Measurements from ENCODE around the gene RABGAP1L. TPM values are rescaled to one million over a fixed set of nuclear protein-coding genes. Genes with fewer than 3 reads are reported as not detected.

Gene RABGAP1L
- total RNA-seq, 2 donors from 2014 or later, result 51.4 to 124 TPM

DNA sequence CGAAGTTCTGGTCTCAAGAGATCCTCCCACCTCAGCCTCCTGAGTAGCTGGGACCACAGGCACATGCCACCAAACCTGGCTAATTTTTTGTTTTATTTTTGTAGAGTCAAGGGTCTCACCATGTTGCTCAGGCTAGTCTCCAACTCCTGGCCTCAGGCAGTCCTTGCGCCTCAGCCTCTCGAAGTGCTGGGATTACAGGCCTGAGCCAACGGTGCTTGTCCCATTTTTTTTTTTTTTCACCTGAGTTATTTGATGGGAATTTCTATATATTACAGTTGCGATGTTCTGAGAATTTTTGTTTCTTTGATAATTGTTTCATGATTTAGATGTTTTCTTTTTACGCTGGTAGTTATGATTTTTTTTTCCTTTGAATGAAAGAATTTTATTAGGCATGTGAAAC, 2.5 kb downstream of the RABGAP1L start:
- intact Hi-C loops (cut with DNase I), result no loop called here
- Histone ChIP-seq H3K4me3 (no peak overlapping the region), H3K4me1 (peaks cover 16% of the 10 kb centered on the region), H3K27ac (no peak overlapping the region), H3K36me3 (replicated peaks in 1 of 2; ENCODE audit: insufficient read depth in 1 of 2, low read depth in 2 of 2) (no peaks in the 10 kb centered on the region), H3K27me3 (no peaks in the 10 kb centered on the region), H3K9me3 (no peaks in the 10 kb centered on the region)
- ATAC-seq (no peak), DNase-seq (no peak)
- WGBS, 2 donors, result 90 to 96% methylated on average over 6 of the region's 6 CpGs
- no peak for TF ChIP-seq POLR2A (IDR thresholded peaks at IDR 0.05)
- TF ChIP-seq, protein P1, sequence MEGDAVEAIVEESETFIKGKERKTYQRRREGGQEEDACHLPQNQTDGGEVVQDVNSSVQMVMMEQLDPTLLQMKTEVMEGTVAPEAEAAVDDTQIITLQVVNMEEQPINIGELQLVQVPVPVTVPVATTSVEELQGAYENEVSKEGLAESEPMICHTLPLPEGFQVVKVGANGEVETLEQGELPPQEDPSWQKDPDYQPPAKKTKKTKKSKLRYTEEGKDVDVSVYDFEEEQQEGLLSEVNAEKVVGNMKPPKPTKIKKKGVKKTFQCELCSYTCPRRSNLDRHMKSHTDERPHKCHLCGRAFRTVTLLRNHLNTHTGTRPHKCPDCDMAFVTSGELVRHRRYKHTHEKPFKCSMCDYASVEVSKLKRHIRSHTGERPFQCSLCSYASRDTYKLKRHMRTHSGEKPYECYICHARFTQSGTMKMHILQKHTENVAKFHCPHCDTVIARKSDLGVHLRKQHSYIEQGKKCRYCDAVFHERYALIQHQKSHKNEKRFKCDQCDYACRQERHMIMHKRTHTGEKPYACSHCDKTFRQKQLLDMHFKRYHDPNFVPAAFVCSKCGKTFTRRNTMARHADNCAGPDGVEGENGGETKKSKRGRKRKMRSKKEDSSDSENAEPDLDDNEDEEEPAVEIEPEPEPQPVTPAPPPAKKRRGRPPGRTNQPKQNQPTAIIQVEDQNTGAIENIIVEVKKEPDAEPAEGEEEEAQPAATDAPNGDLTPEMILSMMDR (IDR thresholded peaks at IDR 0.05), result no peak

DNA sequence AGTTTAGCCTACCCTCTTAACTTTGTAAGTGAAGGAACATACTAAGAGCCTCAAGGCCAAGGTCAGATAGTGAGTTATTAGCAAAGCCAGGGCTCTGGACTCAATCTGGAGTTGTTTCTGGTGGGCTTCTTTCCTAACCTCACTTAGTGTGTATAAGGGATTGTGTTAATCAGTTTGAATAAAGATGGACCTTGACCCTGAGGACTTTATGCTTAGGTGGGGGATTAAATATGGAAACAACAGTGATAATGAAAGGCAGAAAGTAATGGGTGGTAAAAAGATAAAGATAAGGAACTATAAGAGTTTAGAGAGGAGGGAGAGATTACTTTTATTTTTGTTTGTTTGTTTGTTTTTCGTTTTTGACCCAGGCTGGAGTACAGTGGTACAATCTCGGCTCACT, 5.5 kb downstream of the RABGAP1L start:
- TF ChIP-seq POLR2A (IDR thresholded peaks at IDR 0.05), result no peak
- TF ChIP-seq, protein P1 (IDR thresholded peaks at IDR 0.05), result no peak
- Histone ChIP-seq H3K27me3 (no peaks in the 10 kb centered on the region), H3K36me3 (replicated peaks in 1 of 2; ENCODE audit: insufficient read depth in 1 of 2, low read depth in 2 of 2) (no peaks in the 10 kb centered on the region), H3K4me1 (peaks cover 12% of the 10 kb centered on the region), H3K27ac (no peak overlapping the region), H3K9me3 (no peaks in the 10 kb centered on the region), H3K4me3 (no peak overlapping the region)
- no peak for ATAC-seq
- intact Hi-C loops (cut with DNase I), result no loop called here
- DNase-seq, result no peak
- WGBS, 2 donors, result 74 to 79% methylated on average over 2 of the region's 2 CpGs

DNA sequence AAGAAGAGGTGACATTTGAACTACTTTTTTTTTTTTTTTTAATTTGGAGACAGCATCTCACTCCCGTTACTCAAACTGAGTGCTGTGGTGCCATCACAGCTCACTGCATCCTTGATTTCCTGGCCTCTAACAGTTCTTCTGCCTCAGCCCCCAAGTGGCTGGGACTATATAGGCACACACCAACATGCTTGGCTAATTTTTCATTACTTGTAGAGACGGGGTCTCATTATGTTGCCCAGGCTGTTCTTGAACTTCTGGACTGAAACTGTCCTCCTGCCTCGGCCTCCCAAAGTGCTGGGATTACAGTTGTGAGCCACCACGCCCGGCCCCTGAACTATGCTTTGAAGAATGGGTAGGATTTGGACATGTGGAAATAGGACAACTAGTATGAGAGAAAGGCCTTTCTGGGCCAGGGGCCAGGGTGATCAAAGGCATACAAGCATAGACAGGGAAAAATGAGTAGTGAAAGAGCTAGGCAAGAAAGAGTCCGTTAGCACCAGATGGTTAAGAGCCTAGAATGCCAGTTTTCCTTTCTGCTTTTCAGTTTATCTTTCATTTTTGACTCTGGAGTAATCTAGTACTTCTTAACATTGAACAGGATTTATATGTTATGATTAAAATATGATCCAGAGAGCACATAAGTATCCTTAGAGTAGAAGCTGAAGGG, 6.3 kb downstream of the RABGAP1L start:
- intact Hi-C loops (cut with DNase I), result no loop called here
- H3K36me3 ChIP-seq (replicated peaks in 1 of 2; ENCODE audit: insufficient read depth in 1 of 2, low read depth in 2 of 2), result no peaks in the 10 kb centered on the region
- no peak overlapping the region for H3K4me3 ChIP-seq
- 85 to 90% methylated on average over 6 of the region's 6 CpGs for WGBS, 2 donors
- H3K27me3 ChIP-seq, result no peaks in the 10 kb centered on the region
- H3K27ac ChIP-seq, result no peak overlapping the region
- ATAC-seq (no peak), DNase-seq (peak in 1 of 4 donors; percentile 28)
- no peaks in the 10 kb centered on the region for H3K9me3 ChIP-seq
- H3K4me1 ChIP-seq, result peaks cover 8% of the 10 kb centered on the region
- TF ChIP-seq POLR2A (IDR thresholded peaks at IDR 0.05), result no peak
- TF ChIP-seq, protein P1 (IDR thresholded peaks at IDR 0.05), result no peak

DNA sequence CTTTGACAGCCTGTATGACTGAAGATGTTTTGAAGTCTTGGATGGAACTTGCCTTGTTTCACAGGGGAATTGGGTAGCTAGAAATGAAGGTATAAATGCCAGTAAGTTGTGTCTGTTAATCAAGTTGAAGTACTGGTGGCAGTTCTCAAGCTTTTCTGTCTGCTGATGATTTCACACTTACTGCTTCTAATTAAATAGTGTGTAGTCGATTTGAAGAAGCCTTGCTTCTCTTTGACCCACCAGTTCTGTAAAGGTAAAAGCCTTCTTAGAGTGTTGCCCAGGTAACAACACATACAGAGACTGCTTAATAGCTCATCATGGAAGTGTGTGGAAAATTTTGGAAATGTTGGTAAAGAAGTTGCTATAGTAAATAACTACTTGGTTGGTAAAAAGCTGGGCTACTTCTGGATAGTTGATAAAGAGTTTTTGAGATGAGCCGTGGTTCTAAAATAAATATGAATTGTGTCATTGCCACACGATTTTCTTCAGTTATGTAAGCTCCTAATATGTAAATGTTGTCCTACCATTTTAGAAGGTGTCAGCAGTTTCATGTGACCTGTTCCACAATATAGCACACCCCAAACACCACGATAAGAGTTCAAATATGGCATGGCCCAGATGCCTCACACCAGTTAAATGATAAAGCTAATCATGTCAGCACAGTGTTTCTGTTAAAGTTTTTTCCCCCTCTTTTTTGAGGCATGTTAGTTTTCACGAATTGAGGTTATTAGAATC, 7.4 kb downstream of the RABGAP1L start:
- H3K36me3 ChIP-seq (replicated peaks in 1 of 2; ENCODE audit: insufficient read depth in 1 of 2, low read depth in 2 of 2), result no peaks in the 10 kb centered on the region
- DNase-seq (no peak), ATAC-seq (no peak)
- intact Hi-C loops (cut with DNase I), result no loop called here
- no peaks in the 10 kb centered on the region for H3K9me3 ChIP-seq
- no peak overlapping the region for H3K4me3 ChIP-seq
- TF ChIP-seq, protein P1 (IDR thresholded peaks at IDR 0.05), result no peak
- TF ChIP-seq POLR2A (IDR thresholded peaks at IDR 0.05), result no peak
- H3K4me1 ChIP-seq, result peaks cover 6% of the 10 kb centered on the region
- no peak overlapping the region for H3K27ac ChIP-seq
- 54 to 60% methylated on average over 5 of the region's 5 CpGs for WGBS, 2 donors
- no peaks in the 10 kb centered on the region for H3K27me3 ChIP-seq

Data from body of pancreas (tissue), 4 donors.